Upper lobe of left lung (tissue), 4 donors: ENCODE data around the gene SRCIN1.

Experiments used
- EP300 ChIP-seq, 4 donors: sonication (generic); formaldehyde crosslinking; IDR thresholded peaks; one replicate each; pipeline ENCODE4 v1.5.1; 2017; ENCODE audit warnings: antibody characterized with exemption in 4 of 4, control low read depth in 2 of 4
- POLR2A ChIP-seq, 4 donors: fragments of 450-650 bp; IDR thresholded peaks; one replicate each; pipeline ENCODE4 v1.5.1; 2016 to 2017; ENCODE audit warnings: antibody characterized with exemption in 4 of 4, mild to moderate bottlenecking in 2 of 4
- TF ChIP-seq, protein P1 (sequence below), 6 experiments: fragments of 450-650 bp in 4 of 6; fragments of 200-600 bp in 2 of 6; sonication (generic) in 2 of 6; IDR thresholded peaks; one replicate each; pipeline ENCODE4 v1.5.1; 2016 to 2019; ENCODE audit warnings: antibody characterized with exemption in 6 of 6

DNA sequence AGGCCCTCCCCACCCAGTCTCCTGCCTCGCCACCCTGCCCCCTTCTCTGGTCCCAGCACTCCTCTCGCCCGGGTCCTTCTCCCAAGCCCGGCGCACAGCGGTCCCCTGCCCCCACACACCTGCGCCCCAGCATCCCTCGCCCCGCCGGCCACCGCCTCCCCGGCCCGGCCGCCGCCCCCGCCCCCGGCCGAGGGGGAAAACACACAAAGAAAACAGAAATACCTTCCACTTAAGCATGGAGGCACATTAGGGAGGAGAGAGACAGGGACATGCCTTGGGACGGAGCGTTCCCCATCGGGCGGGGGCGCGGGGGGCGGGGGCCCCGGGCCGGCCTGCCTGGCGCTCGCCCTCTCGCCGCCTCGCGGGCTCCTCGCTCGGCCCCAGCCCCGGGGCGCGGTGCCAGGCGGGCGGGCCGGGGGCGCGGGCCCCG, 326 bp downstream of the SRCIN1 start:
- TF ChIP-seq, protein P1, sequence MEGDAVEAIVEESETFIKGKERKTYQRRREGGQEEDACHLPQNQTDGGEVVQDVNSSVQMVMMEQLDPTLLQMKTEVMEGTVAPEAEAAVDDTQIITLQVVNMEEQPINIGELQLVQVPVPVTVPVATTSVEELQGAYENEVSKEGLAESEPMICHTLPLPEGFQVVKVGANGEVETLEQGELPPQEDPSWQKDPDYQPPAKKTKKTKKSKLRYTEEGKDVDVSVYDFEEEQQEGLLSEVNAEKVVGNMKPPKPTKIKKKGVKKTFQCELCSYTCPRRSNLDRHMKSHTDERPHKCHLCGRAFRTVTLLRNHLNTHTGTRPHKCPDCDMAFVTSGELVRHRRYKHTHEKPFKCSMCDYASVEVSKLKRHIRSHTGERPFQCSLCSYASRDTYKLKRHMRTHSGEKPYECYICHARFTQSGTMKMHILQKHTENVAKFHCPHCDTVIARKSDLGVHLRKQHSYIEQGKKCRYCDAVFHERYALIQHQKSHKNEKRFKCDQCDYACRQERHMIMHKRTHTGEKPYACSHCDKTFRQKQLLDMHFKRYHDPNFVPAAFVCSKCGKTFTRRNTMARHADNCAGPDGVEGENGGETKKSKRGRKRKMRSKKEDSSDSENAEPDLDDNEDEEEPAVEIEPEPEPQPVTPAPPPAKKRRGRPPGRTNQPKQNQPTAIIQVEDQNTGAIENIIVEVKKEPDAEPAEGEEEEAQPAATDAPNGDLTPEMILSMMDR (IDR thresholded peaks at IDR 0.05): no peak
- TF ChIP-seq POLR2A (IDR thresholded peaks at IDR 0.05): no peak
- no peak for TF ChIP-seq EP300 (IDR thresholded peaks at IDR 0.05)
